Ovary (tissue), 9 donors: ENCODE measurements around the gene IL17B. TPM values are rescaled to one million over a fixed set of nuclear protein-coding genes. Genes with fewer than 3 reads are reported as not detected.

Experiments used
- DNase-seq, 5 donors: peaks; one replicate each; pipeline ENCODE4 v3.0.0-alpha.2; 2019 to 2020
- H3K27ac ChIP-seq, 2 donors: fragments of 200-600 bp; one replicate each; pipeline versions ENCODE4 v1.5.1 to v1.8.0; 2019 to 2022
- H3K27me3 ChIP-seq: fragments of 200-600 bp; one replicate; pipeline ENCODE4 v1.8.0; 2022
- H3K36me3 ChIP-seq: fragments of 200-600 bp; sonication (generic); one replicate; pipeline ENCODE4 v1.5.1; 2019
- H3K4me1 ChIP-seq: one replicate; pipeline ENCODE4 v1.8.1; 2013; ENCODE audit warnings: mild to moderate bottlenecking, moderate library complexity; ENCODE audit not compliant: insufficient read depth
- H3K4me3 ChIP-seq: fragments of 200-600 bp; sonication (generic); one replicate; pipeline ENCODE4 v1.5.1; 2017
- H3K9me3 ChIP-seq, 2 donors: fragments of 200-600 bp in 1 of 2; sonication (generic) in 1 of 2; one replicate each; pipeline versions ENCODE4 v1.5.1 to v1.8.1; 2013 to 2019; ENCODE audit warnings: mild to moderate bottlenecking in 1 of 2, moderate library complexity in 1 of 2
- EP300 ChIP-seq: sonication (generic); formaldehyde crosslinking; IDR thresholded peaks from one replicate; pipeline ENCODE4 v1.6.1; 2017; ENCODE audit warnings: antibody characterized with exemption
- POLR2A ChIP-seq: fragments of 450-650 bp; IDR thresholded peaks from one replicate; pipeline ENCODE4 v1.6.1; 2017; ENCODE audit warnings: antibody characterized with exemption, mild to moderate bottlenecking, moderate library complexity
- WGBS, 3 donors: extraction: QIAGEN DNeasy Blood & Tissue Kit in 1 of 3; methylation state at CpG; one replicate each; pipeline versions ENCODE4 v1.1.5 to v1.1.7; 2013 to 2017; 5-methylcytosine and 5-hydroxymethylcytosine counted together
- intact Hi-C, 4 donors: fragments of 100-400 bp; cut with DNase I; formaldehyde crosslinking; loops; one replicate each; pipeline versions ENCODE4 v1.11.0 to v1.15.1; 2022 to 2023
- polyA plus RNA-seq, 2 donors: library from polyadenylated mRNA; stranded (reverse); fragments of 200-250 nt in 1 of 2; fragments of 350-450 nt in 1 of 2; fragmentation: Illumina TruSeq in 1 of 2; extraction: RNeasy Lipid Tissue Mini Kit (QIAGEN cat#74804) in 1 of 2; gene quantifications; one replicate each; pipeline ENCODE4 v1.2.3, GENCODE V29; 2013 to 2014
- total RNA-seq, 7 donors: library from RNA; depleted of rRNA in 2 of 7; stranded (reverse); fragments of >200 nt in 2 of 7; fragmentation: NEBNext Ultra II Directional in 3 of 7; extraction: Animal tissue kit (Norgen Biotek cat#: 25700) in 3 of 7; gene quantifications; one replicate each; pipeline versions ENCODE4 v1.1.0 to v1.2.4, GENCODE V29; 2016 to 2023
- TF ChIP-seq, protein P1 (sequence below), 3 donors: fragments of 450-650 bp in 2 of 3; fragments of 200-600 bp in 1 of 3; IDR thresholded peaks; one replicate each; pipeline versions ENCODE4 v1.5.1 to v1.8.0; 2016 to 2022; ENCODE audit warnings: antibody characterized with exemption in 3 of 3, mild to moderate bottlenecking in 1 of 3
- donor health status: DM: no; HTN: no; CAD: no; lungs with moderate emphysema.
- donor health status: DM: no; HTN: no; CAD: no.
- donor health status: Bipolar disorder and iron deficiency.
- donor health status: DM: yes; HTN: yes; CAD: no.
- donor health status: DM: no; HTN: no; CAD: no.
- donor health status: DM: yes; HTN: yes; CAD: no.

IL17B gene
- total and polyA plus RNA-seq, 9 donors: 0.47 to 1.7 (median 0.54) TPM; not detected in 6

DNA sequence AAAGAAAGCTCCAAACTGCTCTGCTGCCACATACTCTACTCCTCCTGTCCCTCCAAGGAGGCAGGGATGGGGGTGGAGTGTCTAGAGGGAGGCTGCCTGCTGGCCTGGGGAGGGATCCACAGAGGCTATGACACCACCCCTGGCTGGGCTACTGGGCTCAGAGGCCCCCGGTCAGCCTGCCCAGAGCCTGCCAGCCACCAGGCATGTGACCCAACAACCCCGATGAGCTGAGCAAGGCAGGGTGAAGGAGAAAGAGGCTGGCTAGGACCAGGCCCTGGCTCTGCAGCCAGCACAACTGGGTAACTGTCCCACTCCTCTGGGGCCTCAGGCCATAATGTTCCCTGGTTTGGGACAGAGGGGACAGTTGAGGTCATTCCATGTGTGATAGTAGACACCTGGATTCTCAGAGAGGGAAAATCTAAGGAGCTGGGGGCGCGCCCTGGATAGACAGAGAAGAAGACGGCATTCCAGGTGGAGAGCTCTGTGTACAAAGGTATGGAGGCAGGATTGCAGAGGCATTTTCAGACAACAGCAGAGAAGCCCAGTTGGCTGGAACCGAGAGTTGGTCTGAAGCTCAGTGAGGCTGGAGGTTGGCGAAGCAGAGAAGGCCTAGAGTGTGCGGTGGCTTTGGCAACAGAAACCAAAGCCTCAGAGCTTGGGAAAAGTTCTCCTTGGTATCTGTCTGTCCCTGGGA is 33.8 kb upstream of the IL17B start:
- 19 to 35% (median 35%) methylated on average over 8 of the region's 8 CpGs for WGBS, 3 donors
- Histone ChIP-seq H3K4me1 (peaks cover 47% of the 10 kb centered on the region), H3K27me3 (no peaks in the 10 kb centered on the region), H3K9me3 (no peaks in the 10 kb centered on the region), H3K4me3 (peak overlapping the region; percentile 54), H3K36me3 (no peaks in the 10 kb centered on the region), H3K27ac (peak overlapping the region; percentile 18 to 79)
- intact Hi-C loops: no loop called here
- peak in 4 of 5 donors; percentile 40 to 53 (median 52) for DNase-seq
- TF ChIP-seq EP300 (no peak), POLR2A (no peak)
- TF ChIP-seq, protein P1, sequence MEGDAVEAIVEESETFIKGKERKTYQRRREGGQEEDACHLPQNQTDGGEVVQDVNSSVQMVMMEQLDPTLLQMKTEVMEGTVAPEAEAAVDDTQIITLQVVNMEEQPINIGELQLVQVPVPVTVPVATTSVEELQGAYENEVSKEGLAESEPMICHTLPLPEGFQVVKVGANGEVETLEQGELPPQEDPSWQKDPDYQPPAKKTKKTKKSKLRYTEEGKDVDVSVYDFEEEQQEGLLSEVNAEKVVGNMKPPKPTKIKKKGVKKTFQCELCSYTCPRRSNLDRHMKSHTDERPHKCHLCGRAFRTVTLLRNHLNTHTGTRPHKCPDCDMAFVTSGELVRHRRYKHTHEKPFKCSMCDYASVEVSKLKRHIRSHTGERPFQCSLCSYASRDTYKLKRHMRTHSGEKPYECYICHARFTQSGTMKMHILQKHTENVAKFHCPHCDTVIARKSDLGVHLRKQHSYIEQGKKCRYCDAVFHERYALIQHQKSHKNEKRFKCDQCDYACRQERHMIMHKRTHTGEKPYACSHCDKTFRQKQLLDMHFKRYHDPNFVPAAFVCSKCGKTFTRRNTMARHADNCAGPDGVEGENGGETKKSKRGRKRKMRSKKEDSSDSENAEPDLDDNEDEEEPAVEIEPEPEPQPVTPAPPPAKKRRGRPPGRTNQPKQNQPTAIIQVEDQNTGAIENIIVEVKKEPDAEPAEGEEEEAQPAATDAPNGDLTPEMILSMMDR (IDR thresholded peaks at IDR 0.05): no peak

DNA sequence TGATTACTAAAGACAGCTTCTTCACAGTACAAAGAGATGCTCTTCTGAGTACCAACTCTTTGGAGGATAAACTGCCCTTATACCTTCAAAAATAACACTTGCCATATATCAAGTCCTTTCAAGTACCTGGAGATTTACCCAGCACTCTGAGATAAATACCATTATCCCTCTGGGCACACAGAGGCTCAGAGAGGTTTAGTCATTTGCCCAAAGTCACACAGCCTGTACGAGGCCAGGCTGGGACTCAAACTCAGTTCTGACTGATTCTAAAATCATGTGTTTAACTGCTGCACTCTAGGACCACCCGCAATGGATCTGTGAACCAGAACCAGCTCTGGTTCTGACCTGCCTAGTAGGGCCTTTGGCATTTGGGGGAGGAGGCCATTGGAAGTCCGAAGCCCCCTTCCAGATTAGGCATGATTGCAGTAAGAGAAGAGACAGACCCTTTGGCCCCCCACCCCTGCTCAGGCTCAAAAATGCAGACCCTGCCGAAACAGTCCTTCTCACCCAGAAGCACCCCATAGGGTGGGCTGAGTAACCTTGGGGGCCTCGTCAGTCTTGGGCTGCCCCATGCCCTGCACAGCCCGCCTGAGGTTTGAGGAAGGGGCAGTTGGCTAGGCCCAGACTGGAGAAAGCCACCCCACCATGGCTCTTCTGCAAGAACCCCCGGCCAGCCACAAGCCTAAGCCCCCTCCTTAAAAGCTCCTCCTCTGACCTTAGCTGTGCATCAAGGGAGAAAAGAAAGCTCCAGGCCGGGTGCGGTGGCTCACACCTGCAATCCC is 32.8 kb upstream of the IL17B start:
- TF ChIP-seq EP300 (no peak), POLR2A (no peak)
- TF ChIP-seq, protein P1 (IDR thresholded peaks at IDR 0.05): no peak

DNA sequence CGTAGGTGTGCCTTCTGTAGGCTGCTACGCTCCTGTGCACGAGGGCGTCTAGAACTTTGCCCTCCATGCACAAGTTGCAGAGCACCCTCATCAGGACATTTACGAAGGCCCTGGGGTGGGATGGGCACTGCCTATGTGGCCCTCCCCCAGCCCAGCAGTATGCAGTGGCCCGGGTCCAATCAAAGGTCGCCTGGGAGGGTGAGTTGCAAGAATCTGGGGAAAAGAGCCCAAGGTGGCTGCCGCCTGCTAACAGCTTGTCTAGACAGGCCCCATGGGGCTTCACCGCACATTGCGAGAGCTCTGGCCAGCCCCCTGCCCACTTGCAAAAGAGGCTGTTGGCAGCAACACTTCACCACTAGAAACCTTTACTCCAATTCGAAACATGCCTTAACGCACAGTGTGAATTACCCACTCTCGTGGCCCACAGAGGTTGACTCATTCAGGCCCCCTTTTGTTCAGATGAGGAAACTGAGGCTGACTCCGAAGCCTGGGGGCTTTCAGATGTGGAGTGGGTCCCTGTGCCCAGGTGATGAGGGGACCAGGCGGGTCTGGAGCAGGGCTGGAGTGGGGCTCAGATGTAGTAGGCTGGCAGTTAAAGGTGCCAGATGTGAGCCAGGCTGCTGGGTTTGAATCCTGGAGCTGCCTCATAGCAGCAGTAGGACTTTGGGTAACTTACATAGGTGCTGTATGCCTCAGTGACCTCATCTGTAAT is 31.8 kb upstream of the IL17B start:
- H3K27ac ChIP-seq: peak overlapping the region; percentile 18 to 79
- H3K27me3 ChIP-seq: no peaks in the 10 kb centered on the region
- no peaks in the 10 kb centered on the region for H3K36me3 ChIP-seq
- H3K9me3 ChIP-seq: no peaks in the 10 kb centered on the region
- DNase-seq: peak in 3 of 5 donors; percentile 25 to 54 (median 38)
- intact Hi-C loops: no loop called here
- WGBS, 3 donors: 8 to 12% (median 10%) methylated on average over 15 of the region's 15 CpGs
- TF ChIP-seq, protein P1 (IDR thresholded peaks at IDR 0.05): no peak
- no peak for TF ChIP-seq POLR2A
- no peak for TF ChIP-seq EP300
- peaks cover 34% of the 10 kb centered on the region for H3K4me1 ChIP-seq
- peak overlapping the region; percentile 54 for H3K4me3 ChIP-seq

More for the DNA sequence above, 32.8 kb upstream of the IL17B start:
- Histone ChIP-seq H3K27ac (peak overlapping the region; percentile 18 to 79), H3K4me1 (peaks cover 38% of the 10 kb centered on the region), H3K27me3 (no peaks in the 10 kb centered on the region), H3K9me3 (no peaks in the 10 kb centered on the region), H3K4me3 (peak overlapping the region; percentile 54), H3K36me3 (no peaks in the 10 kb centered on the region)
- intact Hi-C loops: no loop called here
- peak in 3 of 5 donors; percentile 10 to 30 (median 21) for DNase-seq
- WGBS, 3 donors: 12 to 14% (median 13%) methylated on average over 9 of the region's 9 CpGs

DNA sequence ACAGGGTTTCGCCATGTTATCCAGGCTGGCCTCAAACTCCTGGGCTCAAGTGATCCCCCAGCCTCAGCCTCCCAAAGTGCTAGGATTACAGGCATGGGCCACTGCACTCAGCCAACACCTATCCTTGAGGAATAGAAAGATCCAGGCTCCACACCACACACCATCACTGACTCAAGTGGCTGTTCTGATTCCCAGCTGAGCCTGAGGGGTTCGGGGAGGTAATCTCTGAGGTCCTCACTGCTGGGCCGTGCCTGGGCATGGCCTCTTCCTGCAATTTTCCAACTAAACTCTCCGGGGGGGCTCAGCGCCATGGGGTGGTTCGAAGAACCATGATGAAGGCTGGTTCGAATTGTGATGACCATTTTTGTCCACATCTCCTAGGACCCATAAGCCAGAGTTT is 31.0 kb upstream of the IL17B start:
- Histone ChIP-seq H3K36me3 (no peaks in the 10 kb centered on the region), H3K9me3 (no peaks in the 10 kb centered on the region), H3K27ac (peak overlapping the region; percentile 18 to 79), H3K27me3 (no peaks in the 10 kb centered on the region), H3K4me1 (peaks cover 35% of the 10 kb centered on the region), H3K4me3 (peak overlapping the region; percentile 54)
- DNase-seq: peak in 4 of 5 donors; percentile 13 to 33 (median 14)
- intact Hi-C loops: no loop called here
- 5 to 26% (median 10%) methylated on average over 7 of the region's 7 CpGs for WGBS, 3 donors
- no peak for TF ChIP-seq POLR2A
- TF ChIP-seq EP300: no peak
- TF ChIP-seq, protein P1 (IDR thresholded peaks at IDR 0.05): no peak
